Memory B cell (primary cell): ENCODE results near the gene FDXACB1.
"Not testable (repeated sequence)": the region's sequence is repeated elsewhere in the genome, so short reads cannot be mapped to it uniquely, and the experiment has no call there.

Experiments used
- ATAC-seq: fragments of 150-1000 bp; cut with Tn5 transposase; 2 replicates; pipeline ENCODE4 v1.10.0; 2021; ENCODE audit warnings: low read depth, mild to moderate bottlenecking, moderate library complexity
- DNase-seq, 2 donors: peaks; one replicate each; pipeline ENCODE4 v3.0.0; 2022; ENCODE audit warnings: low spot score in 2 of 2
- H3K27ac Mint-ChIP-seq: one replicate; pipeline ENCODE4 v1.8.0; 2022; ENCODE audit warnings: mild to moderate bottlenecking, moderate library complexity, mixed read lengths
- H3K27me3 Mint-ChIP-seq: one replicate; pipeline ENCODE4 v1.8.0; 2022; ENCODE audit warnings: mixed read lengths
- H3K36me3 Mint-ChIP-seq: one replicate; pipeline ENCODE4 v1.8.0; 2022; ENCODE audit warnings: mild to moderate bottlenecking, mixed read lengths
- H3K4me1 Mint-ChIP-seq: one replicate; pipeline ENCODE4 v1.8.0; 2022; ENCODE audit warnings: mixed read lengths
- H3K4me3 Mint-ChIP-seq: one replicate; pipeline ENCODE4 v1.8.0; 2022; ENCODE audit warnings: mild to moderate bottlenecking, moderate library complexity, mixed read lengths
- H3K9me3 Mint-ChIP-seq: one replicate; pipeline ENCODE4 v1.8.0; 2022; ENCODE audit warnings: mixed read lengths

Gene FDXACB1

DNA sequence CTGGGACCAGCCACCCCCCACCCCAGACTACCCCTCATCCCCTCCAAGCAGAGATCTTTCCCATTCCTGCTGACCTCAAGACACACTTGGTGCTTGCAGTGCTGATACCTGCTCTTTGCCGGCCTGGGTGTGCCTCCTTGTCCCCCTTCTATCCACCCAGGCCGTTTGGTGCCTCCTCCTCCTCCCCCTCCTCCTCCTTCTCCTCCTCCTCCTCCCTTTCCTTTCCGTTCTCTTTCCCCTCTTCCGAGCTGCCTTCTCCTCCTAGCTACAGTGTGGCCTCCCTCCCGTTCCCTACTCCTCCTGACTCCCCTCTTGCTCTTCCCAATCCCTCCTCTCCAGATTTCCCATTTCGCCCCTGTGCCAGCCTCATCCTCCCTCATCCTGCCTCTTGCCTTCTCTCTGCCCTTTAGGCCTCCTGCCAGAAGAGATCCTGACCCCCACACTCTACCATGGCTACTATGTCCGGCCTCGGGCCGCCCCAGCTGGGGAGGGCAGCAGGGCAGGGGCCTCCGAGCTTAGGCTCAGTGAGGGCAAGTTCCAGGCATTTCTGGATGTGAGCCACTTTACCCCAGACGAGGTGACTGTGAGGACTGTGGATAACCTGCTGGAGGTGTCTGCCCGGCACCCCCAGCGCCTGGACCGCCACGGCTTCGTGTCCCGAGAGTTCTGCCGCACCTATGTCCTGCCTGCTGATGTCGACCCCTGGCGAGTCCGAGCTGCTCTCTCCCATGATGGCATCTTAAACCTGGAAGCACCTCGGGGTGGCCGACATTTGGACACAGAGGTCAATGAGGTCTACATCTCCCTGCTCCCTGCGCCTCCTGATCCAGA, 34.3 kb upstream of the FDXACB1 start:
- no peak for DNase-seq
- Mint-ChIP-seq H3K4me1 (peaks cover 5% of the 10 kb centered on the region), H3K36me3 (peaks cover 2% of the 10 kb centered on the region), H3K9me3 (peaks cover 2% of the 10 kb centered on the region), H3K27me3 (peaks cover 29% of the 10 kb centered on the region), H3K4me3 (peak overlapping the region; percentile 8), H3K27ac (no peak overlapping the region)
- ATAC-seq = no peak

DNA sequence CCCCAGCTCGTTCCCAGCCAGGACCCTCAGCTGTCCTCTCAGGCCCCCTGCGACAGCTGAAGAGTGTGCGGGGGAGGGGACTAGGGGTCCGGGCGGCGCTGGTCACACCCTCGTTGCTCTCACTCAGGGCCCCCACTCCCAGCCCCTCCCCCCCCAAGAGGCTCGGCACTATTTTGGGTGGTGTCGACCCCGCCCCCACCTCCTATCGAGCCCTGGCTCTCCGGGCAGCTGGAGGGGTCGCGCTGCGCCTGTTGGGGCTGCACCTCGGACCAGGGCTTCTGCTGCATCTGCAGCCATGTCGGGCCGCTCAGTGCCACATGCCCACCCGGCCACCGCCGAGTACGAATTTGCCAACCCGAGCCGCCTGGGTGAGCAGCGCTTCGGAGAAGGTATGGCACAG, 33.6 kb upstream of the FDXACB1 start, which contains the start of gene HSPB2:
Gene HSPB2, plus strand, starts transcription at position 200 of the 400 bp plus-strand sequence. Its CDS starts 96 bp downstream, at position 296.
- H3K27ac Mint-ChIP-seq = no peak within 1 kb of the TSS
- H3K4me1 Mint-ChIP-seq = peaks cover 5% of the 10 kb centered on the region
- peaks cover 2% of the 10 kb centered on the region for H3K9me3 Mint-ChIP-seq
- no peak for ATAC-seq
- no peak for DNase-seq
- H3K36me3 Mint-ChIP-seq = peaks cover 2% of the 10 kb centered on the region
- peaks cover 25% of the 10 kb centered on the region for H3K27me3 Mint-ChIP-seq
- peak within 1 kb of the TSS; percentile 8 for H3K4me3 Mint-ChIP-seq

DNA sequence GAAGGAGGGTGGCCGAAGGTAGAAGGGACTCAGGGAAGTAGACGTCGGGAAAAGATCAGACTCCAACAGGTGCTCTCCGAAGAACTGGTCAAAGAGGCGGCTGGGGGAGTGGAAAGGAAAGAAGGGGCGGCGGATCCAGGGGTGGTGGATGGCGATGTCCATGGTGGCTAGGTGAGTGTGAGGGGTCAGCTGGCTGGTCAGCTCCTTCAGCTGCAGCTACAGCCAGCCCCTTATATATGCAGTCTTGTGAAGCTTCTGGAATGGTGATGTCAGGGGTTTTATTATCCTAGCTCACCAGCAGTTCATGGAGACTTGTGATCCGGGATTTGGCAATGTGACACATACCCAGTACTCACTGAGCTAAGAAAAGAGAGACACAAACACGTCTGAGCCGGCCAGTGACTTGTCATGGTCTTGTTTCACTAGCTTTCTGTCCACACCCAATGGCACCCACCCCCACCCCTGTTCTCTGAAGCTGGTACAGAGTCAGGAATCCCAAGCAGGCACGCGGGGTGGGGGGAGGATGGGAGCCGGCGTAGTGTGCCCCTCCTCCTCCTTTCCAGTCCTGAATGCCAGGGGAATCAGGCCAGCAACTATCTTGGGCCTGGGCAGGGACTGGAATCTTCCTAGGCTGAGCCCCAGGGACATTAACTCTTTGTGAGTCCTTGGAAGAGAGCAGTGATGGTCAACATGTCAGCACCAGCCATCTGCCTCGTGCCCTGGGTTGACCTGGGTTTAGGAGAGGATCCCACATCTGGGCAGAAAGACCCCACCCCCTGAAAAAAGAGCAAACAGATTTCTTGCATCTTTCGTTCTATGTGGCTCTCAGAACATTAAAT, 32.8 kb upstream of the FDXACB1 start, which contains the start of gene CRYAB:
Gene CRYAB, minus strand, starts transcription at position 208 of the 839 bp plus-strand sequence. Its CDS starts 46 bp downstream, at position 162.
- no peak for DNase-seq
- Mint-ChIP-seq H3K27ac (no peak within 1 kb of the TSS), H3K27me3 (peaks cover 21% of the 10 kb centered on the region)

DNA sequence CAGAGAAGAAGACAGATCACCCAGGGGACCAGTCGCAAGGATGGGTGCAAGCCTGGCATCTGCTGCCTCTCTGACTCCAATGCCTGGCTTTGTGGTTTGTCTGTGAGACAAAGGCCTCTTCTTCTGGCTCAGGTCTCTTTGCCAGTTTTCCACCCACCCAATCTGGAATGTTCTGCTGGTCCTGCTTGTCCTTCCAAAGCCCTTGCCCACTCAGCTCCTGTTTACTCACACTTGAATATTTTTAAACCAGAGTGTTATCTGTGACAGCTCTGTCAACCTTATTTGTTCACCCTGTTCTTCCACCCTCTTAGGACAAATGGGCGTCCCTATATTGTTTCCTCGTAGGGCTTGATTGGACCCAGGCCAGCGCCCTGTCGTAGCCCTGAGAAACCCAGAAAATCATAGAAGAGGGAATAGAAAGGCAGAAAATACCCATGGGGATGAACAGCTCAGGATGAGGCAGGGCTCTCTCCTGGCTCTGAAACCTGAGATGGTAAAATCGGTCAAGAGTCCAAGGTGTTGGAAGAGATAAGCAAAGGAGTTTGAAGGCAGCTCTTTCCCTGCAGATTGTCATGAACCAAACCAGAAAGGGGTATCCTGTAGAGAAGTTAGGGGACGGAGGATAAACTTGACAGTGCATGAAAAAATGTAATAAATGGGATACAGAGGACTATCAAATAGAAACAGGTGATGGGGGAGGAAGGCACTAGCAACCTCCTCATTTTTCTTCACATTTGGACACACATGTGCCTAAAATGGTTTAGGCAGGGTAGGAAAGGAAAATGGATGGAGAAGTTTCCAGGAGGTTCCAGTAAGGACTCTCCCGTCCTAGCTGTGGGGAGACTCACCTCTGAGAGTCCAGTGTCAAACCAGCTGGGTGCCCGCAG, 32.0 kb upstream of the FDXACB1 start:
- DNase-seq (no peak), ATAC-seq (no peak)
- Mint-ChIP-seq H3K27me3 (peaks cover 19% of the 10 kb centered on the region), H3K27ac (no peak overlapping the region), H3K4me1 (peaks cover 5% of the 10 kb centered on the region), H3K36me3 (peaks cover 2% of the 10 kb centered on the region), H3K9me3 (no peaks in the 10 kb centered on the region), H3K4me3 (no peak overlapping the region)

More for the DNA sequence above, 32.8 kb upstream of the FDXACB1 start, which contains the start of gene CRYAB:
- Mint-ChIP-seq H3K4me3 (no peak within 1 kb of the TSS), H3K4me1 (peaks cover 5% of the 10 kb centered on the region), H3K36me3 (peaks cover 2% of the 10 kb centered on the region), H3K9me3 (no peaks in the 10 kb centered on the region)
- ATAC-seq = no peak

DNA sequence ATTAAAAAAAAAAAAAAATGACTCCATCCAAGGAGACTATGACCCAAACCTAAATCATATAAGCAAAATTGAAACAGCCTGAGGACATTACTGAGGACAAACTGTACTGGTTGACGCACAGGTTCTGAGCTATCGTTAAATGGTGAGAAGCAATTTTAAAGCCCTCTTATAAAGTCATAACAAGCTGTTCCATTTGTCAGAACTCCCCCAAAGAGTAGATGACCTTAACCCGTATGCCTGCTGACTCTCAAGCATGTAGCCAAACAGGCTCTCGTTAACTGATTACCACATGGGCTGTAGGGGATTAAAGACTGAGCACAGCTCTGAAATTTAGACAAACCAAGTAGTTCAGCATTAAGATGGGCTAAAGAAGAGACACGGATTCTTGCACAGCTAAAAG, 30.4 kb upstream of the FDXACB1 start:
- H3K27me3 Mint-ChIP-seq = peaks cover 19% of the 10 kb centered on the region

DNA sequence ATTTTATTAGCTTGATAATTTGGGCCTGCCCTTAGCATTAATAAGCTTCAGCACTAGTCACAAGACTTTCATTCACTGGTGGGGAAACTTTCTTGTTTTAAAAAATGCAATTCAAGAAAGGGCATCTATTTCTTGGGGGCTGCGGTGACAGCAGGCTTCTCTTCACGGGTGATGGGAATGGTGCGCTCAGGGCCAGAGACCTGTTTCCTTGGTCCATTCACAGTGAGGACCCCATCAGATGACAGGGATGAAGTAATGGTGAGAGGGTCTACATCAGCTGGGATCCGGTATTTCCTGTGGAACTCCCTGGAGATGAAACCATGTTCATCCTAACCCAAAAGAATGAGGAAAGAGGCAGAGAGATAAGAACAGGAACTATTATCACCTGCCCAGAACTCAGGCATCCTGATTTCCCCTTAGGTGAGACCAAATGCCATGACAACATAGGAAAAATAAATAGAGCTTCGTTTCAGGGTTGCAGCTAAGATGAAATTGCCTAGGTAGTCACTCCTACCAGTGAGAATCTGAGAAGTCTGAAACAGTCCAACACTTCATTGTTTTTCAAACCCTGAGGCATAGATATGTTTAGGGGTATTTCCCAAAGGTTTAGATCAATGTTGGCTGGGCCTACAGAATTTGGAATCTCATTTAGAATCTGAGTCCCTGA, 29.8 kb upstream of the FDXACB1 start:
- peaks cover 5% of the 10 kb centered on the region for H3K4me1 Mint-ChIP-seq
- no peak for DNase-seq
- peaks cover 18% of the 10 kb centered on the region for H3K27me3 Mint-ChIP-seq
- no peak overlapping the region for H3K27ac Mint-ChIP-seq
- no peak for ATAC-seq
- peaks cover 4% of the 10 kb centered on the region for H3K36me3 Mint-ChIP-seq
- no peak overlapping the region for H3K4me3 Mint-ChIP-seq
- H3K9me3 Mint-ChIP-seq = peaks cover 4% of the 10 kb centered on the region

More for the DNA sequence above, 30.4 kb upstream of the FDXACB1 start:
- no peak for DNase-seq
- Mint-ChIP-seq H3K4me1 (peaks cover 5% of the 10 kb centered on the region), H3K36me3 (peaks cover 4% of the 10 kb centered on the region), H3K4me3 (no peak overlapping the region), H3K27ac (no peak overlapping the region), H3K9me3 (peaks cover 4% of the 10 kb centered on the region)
- ATAC-seq = no peak

DNA sequence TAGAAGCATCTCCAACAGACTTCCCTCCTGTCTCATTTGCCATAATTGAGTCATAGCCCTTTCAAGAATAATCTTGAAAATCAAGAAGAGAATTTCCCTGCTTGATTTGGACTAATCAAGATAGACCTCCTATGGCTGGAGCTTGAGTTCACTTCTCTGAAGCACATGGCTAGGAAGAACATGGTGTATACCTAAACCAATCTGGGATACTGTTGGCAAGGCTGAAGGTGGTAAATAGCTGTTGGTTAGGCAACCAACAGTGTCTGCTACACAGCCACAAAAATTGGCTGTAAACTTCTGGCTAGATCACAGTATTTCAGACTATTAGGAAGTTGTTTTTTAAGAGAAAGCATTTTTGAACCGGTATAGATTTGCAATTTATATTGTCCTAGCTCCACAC, 27.7 kb upstream of the FDXACB1 start:
- H3K4me1 Mint-ChIP-seq = no peaks in the 10 kb centered on the region
- H3K4me3 Mint-ChIP-seq = no peak overlapping the region
- H3K9me3 Mint-ChIP-seq = peaks cover 4% of the 10 kb centered on the region
- ATAC-seq (no peak), DNase-seq (no peak)
- peaks cover 6% of the 10 kb centered on the region for H3K36me3 Mint-ChIP-seq
- peaks cover 15% of the 10 kb centered on the region for H3K27me3 Mint-ChIP-seq
- no peak overlapping the region for H3K27ac Mint-ChIP-seq

DNA sequence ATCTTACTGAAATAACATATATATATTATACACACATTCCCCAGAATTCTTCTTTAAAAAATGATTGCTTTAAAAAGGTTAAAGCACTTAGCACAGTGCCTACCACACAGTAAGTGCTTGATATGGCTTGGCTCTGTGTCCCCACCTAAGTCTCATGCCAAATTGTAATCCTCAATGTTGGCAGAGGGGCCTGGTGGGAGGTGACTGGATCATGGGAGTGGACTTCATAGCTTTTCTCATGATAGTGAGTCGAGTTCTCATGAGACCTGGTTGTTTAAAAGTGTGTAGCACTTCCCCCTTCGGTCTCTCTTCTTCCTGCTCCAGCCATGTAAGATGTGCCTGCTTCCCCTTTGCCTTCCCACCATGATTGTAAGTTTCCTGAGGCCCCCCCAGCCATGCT, 26.4 kb upstream of the FDXACB1 start:
- Mint-ChIP-seq H3K4me3 (no peak overlapping the region), H3K4me1 (no peaks in the 10 kb centered on the region), H3K27ac (no peak overlapping the region), H3K36me3 (peaks cover 6% of the 10 kb centered on the region), H3K9me3 (peaks cover 4% of the 10 kb centered on the region), H3K27me3 (peaks cover 7% of the 10 kb centered on the region)
- no peak for DNase-seq
- no peak for ATAC-seq

DNA sequence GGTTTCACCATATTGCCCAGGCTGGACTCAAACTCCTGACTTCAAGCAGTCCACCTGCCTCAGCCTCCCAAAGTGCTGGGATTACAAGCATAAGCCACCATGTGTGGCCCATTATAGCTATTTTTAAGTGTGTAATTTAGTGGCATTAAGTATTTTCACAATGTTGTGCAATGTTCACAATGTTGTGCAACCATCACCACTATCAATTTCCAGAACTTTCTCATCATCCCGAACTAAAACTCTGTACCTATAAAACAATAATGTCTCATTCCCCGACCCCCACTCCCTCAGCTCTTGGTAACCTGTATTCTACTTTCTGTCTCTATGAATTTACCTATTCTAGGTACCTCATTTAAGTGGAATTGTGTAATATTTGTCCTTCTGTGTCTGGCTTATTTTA, 7.9 kb upstream of the FDXACB1 start:
- DNase-seq (no peak), ATAC-seq (no peak)
- no peak overlapping the region for H3K4me3 Mint-ChIP-seq
- H3K27me3 Mint-ChIP-seq = no peaks in the 10 kb centered on the region
- H3K4me1 Mint-ChIP-seq = peaks cover 2% of the 10 kb centered on the region
- H3K27ac Mint-ChIP-seq = no peak overlapping the region
- peaks cover 8% of the 10 kb centered on the region for H3K36me3 Mint-ChIP-seq
- H3K9me3 Mint-ChIP-seq = no peaks in the 10 kb centered on the region

DNA sequence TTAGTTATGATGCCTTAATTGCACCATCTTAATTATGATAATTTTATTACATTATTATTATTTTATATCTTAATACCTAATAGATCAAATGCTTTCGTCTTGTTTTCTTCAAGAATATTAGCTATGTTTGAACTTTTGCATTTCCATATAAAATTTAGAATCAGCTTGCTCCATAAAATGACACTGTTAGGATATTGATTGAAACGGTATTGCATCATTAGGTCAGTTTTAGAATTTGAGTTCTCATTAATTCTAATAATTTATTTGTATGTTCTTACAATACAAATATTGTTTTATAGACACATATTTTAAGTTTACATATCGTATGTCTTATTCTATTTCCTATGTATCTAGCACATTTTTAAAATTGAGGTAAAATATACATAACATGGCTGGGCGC, 7.1 kb upstream of the FDXACB1 start:
- no peak for ATAC-seq
- Mint-ChIP-seq H3K27ac (no peak overlapping the region), H3K4me1 (peaks cover 2% of the 10 kb centered on the region), H3K9me3 (no peaks in the 10 kb centered on the region), H3K27me3 (no peaks in the 10 kb centered on the region), H3K4me3 (no peak overlapping the region), H3K36me3 (peaks cover 8% of the 10 kb centered on the region)
- DNase-seq = no peak

DNA sequence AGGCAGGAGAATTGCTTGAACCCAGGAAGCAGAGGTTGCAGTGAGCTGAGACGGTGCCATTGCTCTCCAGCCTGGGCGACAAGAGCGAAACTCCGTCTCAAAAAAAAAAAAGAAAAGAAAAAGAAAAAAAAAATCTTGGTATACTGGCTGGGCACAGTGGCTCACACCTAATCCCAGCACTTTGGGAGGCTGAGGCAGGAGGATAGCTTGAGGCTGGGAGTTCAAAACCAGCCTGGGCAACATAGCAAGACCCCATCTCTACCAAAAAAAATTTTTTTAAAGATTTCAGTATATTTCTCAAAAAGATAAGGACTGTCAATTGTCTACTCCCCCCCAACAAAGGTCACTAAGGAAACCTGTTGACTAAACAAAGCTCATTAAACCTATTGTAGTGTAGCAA, 6.1 kb upstream of the FDXACB1 start:
- not testable (repeated sequence) for H3K9me3 Mint-ChIP-seq, DNase-seq, ATAC-seq

DNA sequence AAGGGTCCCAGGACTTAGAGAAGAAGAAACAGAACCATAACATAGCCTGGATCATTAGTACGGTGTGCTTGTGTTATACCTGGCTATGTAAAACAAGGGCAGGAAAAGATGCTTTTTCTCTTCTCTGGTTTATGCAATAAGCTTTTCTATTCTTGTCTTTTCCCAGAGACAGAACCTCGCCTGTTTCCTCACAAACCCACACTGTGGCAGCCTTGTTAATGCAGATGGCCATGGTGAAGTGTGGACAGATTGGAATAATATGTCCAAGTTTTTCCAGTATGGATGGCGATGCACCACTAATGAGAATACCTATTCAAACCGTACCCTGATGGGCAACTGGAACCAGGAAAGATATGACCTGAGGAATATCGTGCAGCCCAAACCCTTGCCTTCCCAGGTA, 3.2 kb upstream of the FDXACB1 start:
- Mint-ChIP-seq H3K4me1 (peaks cover 12% of the 10 kb centered on the region), H3K27me3 (no peaks in the 10 kb centered on the region), H3K4me3 (no peak overlapping the region), H3K27ac (no peak overlapping the region), H3K9me3 (no peaks in the 10 kb centered on the region), H3K36me3 (peaks cover 8% of the 10 kb centered on the region)
- ATAC-seq (no peak), DNase-seq (no peak)

More for the DNA sequence above, 6.1 kb upstream of the FDXACB1 start:
- not testable (repeated sequence) for H3K4me1 Mint-ChIP-seq, H3K27me3 Mint-ChIP-seq, H3K4me3 Mint-ChIP-seq, H3K36me3 Mint-ChIP-seq, H3K27ac Mint-ChIP-seq

DNA sequence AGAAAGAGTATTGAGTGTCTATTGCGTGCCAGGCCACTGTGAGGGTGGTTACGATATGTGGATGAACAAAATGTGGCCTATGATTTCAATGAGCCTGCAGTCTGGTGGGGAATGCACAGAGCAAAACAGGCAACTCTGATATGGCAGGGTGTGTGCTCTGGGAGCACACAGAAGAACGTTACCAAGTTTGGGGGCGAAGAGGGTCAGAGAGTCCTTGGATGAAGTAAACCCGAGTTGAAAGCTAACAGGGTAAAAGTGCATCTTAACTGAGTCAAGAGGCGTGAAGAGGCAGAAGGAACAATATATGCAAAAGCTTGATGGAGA, 634 bp upstream of the FDXACB1 start:
- H3K27me3 Mint-ChIP-seq = no peaks in the 10 kb centered on the region
- H3K27ac Mint-ChIP-seq = peak overlapping the region; percentile 99
- H3K4me3 Mint-ChIP-seq = peak overlapping the region; percentile 98
- no peaks in the 10 kb centered on the region for H3K9me3 Mint-ChIP-seq
- DNase-seq = no peak
- ATAC-seq = no peak
- H3K36me3 Mint-ChIP-seq = peaks cover 10% of the 10 kb centered on the region
- peaks cover 10% of the 10 kb centered on the region for H3K4me1 Mint-ChIP-seq
